ENCODE measurements around the gene AKT3.
"Not testable (repeated sequence)": the region's sequence is repeated elsewhere in the genome, so short reads cannot be mapped to it uniquely, and the experiment has no call there.

- not testable (repeated sequence) for TF ChIP-seq CTCF, POLR2A (IDR thresholded peaks at IDR 0.05)
Observed at GRCh38 chr1:243807346-243807745, 42.7 kb downstream of the AKT3 start.

Data from esophagus squamous epithelium (tissue), 4 donors.